ENCODE data around the gene SMIM38.
A peak's percentile ranks its signal among the peaks of the same experiment; 100 is the strongest.

Gene SMIM38

DNA sequence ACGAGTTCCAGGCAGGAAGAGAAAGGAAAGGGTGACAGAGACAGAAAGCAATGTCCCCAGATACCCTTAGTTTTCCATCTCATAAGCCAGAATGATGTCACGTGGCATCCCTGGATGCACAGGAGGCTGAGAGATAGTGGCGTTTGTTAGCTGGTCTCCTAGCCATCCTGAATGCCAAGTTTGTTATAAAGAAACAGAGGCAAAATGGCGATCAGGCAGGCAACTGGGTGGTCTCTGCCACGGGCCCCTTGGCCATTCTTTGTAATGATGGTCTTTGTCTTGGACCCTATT, 5.3 kb downstream of the SMIM38 start:
- no peak for DNase-seq

DNA sequence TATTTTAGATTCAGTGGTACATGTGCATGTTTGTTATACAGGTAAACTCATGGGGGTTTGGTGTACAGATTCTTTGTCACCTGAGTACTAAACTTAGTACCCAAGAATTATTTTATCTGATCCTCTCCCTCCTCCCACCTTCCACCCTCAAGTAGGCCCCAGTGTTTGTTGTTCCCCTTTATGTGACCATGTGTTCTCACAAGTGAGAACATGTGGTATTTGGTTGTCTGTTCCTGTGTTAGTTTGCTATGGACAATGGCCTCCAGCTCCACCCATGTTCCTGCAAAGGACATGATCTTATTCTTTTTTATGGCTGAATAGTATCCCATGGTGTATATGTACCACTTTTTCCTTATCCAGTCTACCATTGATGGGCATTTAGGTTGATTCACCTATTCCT, 6.8 kb downstream of the SMIM38 start:
- DNase-seq, result no peak

DNA sequence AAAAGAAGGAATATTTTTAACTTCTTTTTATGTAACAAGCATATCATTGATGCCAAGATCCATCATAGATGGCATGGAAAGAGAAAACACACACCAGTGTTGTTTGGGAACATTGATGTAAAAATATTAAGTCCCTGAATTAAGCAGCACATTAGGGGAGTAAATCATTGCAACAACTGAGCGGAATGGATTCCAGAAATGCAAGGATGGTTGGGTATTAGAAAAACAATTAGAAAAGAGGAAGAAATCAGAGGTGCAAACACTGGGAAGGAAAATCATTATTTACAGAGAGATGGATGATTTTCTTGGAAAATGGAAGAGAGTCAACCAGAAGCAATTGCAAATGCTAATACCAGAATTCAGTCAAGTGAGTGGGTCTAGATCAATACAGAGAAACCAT, 8.1 kb downstream of the SMIM38 start:
- DNase-seq, result no peak

DNA sequence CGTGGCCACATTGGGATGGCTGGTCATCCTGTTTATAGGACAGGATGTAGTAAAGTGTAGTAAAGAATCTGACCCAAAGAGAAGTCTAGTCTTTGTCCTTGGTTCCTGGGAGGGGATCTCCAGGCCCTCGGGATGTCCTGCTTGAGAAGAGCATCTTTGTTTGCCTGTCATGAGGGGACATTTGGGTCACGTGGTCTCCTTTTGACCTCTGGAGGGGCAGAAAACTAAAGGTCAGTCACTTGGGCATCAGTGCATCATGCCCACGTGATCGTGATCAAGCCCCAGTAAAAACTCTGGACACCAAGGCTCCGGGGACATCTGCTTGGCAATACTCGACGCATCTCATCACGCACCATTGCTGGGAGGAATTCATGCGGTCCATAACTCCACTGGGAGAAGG, 9.1 kb downstream of the SMIM38 start:
- DNase-seq, result no peak

DNA sequence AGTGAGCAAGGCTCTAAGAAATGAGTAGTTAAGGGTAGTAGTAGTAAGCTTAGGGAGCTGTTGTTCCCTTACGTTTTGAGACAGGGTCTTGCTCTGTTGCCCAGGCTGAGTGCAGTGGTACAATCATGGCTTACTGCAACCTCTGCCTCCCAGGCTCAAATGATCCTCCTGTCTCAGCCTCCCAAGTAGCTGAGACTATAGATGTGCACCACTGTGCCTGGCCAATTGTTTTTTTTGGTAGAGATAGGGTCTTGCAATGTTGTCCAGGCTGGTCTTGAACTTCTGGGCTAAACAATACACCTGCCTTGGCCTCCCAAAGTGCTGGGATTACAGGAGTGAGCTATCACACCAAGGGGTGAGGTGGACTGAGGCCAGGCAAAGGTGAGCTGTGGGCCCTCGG, 10.0 kb downstream of the SMIM38 start:
- no peak for DNase-seq

DNA sequence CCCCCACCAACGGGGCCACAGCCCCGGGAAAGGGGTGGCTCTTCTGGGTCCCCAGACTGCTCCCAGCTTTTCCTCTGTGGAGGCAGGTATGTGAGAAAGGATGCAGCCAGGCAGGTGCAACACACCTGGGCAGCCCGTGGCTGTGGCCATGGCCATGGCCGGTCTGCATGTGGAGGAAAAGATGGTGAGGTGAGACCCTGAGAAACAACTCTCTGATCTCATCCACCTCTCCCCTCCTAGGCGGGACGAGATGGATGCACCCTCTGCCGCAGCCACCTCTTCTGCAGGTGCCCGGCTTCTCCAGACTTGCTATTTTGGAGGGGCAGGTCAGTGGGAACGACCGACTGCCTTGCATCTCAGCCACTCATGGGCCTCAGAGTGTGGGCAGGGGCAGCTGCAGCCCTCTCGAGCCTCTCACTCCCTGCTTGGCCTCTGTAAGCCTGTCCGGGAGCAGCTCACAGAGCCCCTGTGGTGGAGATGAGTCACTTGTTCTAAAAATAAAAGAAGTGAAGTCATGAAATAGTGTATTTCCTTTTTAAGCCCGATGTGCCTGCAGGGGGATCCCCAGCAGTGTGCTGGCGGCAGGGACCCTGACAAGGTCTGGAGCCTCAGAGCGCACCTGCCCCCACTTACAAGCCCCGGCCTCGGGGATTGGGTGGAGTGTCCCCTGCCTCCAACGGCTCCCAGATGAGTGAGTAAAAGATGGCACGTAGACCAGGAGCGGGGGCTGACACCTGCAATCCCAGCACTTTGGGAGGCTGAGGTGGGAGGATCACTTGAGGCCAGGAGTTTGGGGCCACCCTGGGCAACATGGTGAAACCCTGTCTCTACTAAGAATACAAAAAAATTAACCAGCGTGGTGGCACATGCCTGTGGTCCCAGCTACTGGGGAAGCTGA, 10.7 kb downstream of the SMIM38 start:
- DNase-seq, result no peak

DNA sequence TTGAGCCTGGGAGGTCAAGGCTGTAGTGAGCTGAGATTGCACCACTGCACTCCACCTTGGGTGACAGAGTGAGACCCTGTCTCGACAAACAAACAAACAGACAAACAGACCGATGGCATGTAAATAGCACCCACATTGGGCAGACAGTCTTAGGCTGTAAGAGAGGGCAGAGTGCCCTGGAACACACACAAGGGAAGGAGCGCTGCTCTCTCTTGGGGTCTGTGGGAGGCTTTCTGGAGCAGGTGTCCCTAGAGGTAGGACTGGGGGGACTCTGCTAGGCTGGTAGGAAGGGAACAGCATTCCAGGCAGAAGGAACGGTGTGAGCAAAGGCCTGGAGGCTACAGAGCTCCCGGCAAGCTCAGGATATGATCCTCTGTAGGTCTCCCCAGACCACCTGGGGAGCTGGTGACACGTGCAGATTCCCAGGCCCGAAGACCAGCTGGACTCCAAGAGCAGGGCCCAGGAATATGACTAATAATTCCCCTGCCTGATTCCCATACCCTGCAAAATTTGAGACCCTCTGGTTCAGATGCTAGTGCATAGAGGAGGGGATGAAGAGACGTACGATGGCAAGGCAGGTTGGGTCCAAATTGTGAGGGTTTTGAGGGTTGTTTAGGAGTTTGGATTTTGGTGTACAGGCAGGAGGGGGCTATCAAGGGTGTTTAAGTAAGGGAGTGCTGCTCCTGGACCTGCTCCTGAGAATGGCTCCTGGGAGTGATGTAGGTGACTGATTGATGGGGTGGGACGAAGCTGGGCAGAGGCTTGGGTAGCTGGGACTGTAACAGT, 11.6 kb downstream of the SMIM38 start:
- no peak for DNase-seq

DNA sequence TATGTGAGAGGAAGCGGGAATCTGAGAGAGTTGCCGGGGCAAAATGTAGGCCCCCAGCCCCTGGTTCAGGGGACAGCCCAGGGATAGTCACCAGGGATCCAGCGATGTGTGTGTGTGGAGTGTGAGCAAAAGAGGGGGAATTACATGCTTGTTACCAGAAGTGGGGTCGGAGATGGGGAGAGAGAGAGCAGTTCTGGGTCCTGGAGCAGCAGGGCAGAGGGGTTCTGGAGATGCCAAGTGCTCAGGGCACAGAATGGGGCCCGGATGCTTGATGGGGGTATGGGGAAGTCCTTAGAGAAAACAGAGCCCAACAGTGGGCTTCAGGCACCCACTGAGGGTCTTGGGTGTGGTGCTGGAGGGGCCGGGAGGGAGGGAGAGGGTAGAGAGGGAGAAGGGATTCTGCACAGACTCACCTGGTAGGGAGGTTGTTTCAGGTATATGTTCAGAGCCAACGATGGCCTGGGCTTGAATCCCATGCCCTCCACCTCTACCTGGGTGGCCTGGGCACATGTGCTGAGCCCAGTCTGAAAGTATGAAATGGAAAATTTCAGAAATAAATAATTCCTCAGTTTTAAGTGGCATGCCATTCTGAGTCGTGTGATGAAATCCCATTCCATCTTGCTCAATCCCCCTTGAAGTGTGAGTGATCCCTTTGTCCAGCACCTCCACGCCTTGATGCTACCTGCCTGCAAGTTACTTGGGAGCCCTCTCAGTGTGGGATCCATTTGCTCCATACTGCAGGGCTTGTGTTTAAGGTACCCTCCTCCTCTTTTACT, 12.4 kb downstream of the SMIM38 start:
- DNase-seq, result no peak

DNA sequence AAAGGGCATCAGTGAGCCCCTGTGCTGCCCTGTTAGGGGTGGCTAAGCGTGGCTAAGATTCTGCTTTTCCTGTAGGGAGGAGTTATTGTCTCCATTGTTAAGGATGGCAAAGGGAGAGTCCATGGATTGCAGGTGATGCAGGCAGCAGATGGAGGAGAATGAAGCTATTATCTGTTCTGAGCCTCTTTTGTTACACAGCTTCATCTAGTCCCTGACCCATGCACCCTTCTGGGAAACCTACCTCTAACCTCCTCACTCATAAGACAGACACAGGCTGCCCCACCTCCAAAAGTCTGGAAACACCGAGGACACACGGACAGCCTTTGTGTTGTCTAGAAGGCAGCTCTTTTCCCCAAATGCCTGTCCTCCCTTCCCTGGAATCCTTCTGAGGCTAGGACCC, 13.7 kb downstream of the SMIM38 start:
- DNase-seq, result no peak

DNA sequence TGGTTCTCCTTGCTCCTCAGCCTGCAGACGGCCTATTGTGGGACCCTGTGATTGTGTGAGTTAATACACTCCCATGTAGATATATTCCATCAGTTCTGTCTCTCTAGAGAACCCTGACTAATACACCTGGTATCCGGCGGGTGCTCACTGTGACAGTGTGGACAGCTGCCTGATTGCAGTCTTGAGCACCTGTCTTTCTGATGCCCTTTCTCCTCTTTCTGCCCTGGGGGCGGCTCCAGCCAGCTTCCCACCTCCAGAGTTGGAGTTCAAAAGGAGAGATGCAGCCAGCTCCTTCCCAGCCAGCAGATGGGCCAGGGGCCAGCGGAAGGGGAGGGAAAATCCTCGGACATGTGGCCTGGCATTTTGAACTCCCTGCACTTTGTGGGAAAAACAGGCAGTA, 15.0 kb downstream of the SMIM38 start:
- no peak for DNase-seq

DNA sequence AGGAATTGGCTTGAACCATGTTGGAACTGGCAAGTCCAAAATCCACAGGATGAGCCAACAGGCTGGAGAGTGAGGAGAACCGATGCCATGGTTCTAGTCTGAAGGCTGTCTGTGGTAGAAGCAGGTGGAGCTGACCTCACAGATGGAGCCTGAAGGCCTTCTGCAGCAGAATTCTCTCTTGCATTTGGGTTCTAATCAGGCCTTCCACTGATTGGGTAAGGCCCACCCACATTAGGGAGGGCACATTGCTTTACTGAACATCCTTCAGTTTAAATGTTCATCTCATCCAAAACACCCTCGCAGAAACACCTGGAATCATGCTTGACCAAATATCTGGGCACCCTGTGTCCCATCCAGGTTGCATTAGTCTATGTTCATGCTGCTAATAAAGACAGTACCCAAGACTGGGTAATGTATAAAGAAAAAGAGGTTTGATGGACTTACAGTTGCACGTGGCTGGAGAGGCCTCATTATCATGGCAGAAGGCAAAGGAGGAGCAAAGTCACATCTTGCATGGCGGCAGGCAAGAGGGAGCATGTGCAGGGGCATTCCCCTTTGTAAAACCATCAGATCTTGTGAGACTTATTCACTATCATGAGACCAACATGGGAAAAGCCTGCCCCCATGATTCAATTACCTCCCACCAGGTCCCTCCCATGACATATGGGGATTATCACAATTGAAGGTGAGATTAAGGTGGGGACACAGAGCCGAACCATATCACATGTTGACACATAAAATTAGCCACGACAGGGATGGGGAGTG, 15.9 kb downstream of the SMIM38 start:
- no peak for DNase-seq

DNA sequence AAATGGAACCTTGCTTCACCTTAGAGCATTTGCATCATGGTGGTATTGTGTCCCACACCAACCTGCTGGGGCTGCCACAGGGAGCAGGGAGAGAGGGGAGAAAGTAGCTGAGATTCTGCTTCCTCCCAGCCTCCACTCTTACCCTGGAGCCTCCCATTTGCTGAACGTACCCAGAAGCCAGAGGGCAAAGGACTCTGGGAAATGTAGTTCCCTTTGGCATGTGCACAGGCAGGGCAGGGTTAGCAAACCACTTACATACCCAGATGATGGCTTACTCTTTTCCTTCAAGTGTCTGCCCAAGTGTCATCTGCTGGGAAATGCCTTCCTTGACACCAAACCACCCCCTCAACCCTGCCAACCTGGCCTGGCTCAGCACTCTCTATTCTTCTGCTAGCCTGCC, 16.9 kb downstream of the SMIM38 start:
- DNase-seq, result no peak

DNA sequence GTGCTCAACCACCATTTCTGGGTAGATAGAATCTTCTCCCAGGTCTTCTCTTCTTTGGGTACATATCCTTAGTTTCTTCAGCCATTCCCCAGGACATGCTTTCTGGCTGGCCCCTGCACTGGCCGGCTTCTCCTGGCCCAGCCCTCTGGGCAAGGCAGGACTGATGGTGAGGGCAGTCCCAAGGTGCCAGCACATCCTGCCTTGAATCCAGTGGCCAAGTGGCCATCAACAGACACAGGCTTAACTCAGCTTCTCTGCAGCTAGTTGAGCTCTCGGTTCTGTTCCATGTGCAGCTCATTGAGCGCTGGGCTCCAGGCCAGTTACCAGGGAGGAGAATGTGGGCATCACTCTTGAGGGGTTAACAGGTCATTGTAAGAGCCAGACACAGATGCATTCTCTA, 17.6 kb downstream of the SMIM38 start:
- DNase-seq, result no peak

DNA sequence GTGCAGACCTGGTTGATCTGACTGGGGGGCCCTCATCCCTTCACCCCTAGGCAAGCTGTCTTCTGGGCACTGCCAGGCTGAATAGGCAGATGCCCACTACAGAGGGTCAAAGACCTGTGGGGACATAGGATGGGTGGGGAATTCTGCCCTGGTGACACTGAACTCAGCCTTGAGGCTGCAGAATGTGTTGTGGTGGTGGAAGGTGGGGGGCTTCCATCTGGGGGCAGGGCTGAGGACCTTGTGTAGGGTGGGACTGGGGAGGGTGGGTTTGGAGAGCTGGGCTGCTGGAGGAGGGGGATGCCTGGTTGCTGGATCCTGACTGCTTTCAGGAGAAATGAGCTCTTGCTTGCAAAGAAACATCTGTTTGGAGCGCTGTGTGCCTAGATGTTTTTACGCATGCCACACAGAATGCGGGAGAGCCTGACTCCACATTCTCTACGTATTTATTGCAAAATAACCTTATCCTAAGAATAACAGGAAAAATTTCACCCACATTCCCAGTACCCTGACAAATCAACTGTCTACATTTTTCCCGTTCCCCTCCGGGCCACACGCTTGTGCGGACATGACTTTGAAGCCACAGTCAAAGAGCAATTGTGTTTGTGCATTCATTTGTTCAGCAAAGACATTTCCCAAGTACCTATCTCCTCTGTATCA, 18.3 kb downstream of the SMIM38 start:
- no peak for DNase-seq

DNA sequence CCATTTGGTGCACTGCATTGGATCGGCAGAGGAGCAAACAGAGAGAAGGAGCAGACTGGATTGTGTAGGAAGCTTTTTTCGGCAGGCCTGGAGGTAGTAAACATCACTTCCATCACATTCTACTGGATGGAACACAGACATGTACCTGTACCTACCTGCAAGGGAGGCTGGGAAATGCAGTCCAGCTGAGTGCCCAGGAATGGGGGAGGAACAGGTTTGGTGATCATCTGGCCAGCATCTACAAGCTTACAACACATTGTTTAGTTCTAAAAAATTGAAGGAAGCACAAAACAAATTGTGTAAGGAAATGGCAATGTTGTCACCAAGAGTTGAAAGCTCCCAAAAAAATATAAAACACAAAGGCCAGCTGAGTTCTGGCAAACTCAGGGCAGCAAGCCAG, 19.1 kb downstream of the SMIM38 start:
- no peak for DNase-seq

DNA sequence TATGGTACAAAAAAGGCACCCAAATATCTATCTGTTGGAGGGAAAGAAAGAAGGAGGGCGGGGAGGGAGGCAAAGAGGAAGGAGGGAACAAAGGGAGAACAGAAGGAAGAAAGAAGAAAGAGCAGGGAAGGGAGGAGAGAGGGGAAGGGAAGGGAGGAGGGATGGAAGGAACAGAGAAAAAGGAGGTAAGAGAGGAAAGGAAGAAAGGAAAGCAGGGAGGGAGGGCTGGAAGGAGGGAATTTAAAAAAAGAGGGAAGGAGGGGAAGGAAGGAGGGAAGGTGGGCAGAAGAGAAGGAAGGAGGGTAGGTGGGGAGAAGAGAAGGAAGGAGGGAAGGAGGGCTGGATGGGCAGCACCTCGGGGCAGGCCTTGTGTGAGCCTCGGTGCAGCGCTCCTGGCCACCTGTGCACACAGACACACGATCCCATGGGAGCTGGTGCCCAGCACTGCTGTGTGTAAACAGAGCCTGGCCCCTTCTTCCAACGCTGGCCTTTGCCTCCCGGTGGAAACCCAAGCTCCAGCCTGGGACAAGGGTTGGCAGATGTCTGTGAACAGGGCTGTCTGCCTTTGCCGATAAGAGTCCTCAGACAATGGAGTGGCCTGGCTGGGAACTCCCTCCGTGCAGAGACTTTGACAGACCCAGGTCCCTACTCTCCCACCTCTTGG, 23.2 kb downstream of the SMIM38 start:
- peak; percentile 95 for DNase-seq

DNA sequence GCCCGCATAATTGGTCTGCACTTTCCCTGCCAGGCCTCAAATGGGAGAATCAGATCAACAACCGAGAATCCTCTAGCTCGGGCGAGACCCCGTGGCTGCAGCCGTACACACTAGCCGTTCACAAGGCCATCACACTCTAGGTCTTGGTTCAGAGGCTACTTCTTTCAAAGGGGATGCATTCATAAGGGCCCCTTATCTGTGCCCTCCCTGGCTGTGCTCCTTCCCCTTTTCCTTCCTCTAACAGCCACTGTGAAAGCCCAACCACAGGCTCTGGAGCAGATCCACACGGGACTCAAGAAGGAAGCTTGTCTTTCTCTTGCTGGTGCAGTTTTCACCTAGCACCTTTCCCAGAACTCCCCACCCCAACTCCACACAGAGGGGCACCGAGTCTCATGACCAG, 24.5 kb downstream of the SMIM38 start:
- DNase-seq, result no peak

DNA sequence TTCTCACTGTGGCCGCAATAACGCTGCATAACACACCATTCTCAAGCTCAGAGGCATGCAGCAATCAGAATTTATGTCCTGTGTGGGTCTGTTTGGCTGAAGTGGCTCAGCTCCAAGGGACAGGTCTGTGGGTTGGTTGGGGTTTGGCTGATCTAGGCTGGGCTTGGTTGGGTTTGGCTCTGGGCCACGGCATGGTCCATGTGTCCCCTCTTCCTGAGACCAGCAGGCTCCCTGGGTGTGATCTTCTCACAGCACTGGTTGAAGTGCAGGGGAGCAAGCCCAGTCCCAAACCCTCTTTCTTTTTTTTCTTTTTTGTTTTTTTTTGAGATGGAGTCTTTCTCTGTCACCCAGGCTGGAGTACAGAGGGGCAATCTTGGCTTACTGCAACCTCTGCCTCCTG, 25.0 kb downstream of the SMIM38 start:
- DNase-seq, result no peak

DNA sequence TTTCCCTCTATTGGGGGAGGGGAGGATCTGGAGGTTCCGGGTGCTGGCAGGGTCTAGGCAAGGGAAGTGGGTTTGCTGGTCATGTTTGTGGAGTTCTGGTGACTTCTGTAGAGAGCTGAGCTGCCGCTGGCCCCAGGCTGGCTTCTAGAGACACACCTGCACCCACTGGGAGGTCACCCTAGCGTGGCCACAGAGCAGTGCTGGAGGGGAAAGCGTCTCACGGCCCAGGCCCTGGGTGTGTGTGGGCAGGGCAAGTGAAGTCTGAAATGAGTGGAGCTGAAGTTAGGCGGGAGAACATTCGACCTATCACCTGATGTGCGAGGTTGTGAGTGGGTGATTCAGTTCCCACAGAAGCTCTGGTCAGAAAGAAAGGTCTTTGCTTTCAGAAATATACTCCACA, 27.9 kb downstream of the SMIM38 start:
- no peak for DNase-seq

DNA sequence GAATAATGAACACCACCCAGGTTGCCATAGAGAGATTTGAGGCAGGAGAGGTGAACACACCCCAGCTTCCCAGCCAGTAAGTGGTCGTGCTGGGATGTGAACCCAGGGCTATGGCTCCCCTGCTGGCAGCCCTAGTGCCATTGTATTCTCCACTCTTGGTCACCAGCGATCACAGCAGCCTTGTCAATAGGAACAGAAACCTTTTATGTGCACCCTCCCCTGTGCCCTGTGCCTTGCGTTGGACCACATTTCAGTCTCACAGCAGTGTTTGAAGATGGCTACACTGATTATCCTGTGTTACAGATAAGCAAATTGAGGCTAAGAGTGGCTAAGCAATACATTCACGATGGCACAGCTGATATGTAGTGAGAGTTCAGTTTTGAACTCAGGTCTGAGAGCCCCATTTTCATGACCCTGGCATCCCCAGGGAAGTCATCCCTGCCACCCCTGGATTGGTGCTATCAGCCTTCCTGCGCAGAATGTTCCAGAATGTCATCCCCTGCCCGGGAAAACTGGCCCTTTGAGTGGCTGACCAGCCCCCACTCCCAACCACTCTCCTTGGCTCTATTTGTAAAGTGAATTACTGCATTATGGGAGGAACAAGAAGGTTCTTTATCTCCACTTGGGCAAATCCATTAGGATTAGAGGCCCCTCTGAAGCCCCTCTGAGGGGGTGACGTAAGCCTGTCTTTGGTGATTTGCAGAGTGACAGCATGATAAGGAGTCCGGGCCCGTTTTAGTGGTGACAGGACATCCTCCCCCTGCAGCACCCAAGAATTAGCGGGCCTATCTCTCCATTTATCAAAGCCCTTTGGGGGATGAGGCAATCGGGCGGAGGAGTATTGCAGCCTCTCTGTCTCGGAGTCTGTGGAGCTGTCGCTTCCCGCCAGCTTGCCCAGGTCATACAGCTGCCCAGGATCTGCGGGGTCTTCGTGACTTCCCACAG, 30.9 kb downstream of the SMIM38 start:
- DNase-seq, result no peak
